MM.1S (cell line): ENCODE results near the gene PLXNA4.

ENCODE experiments used
- DNase-seq: peaks from one replicate; pipeline ENCODE4 v3.0.0-alpha.2; 2015
- H2AFZ ChIP-seq: fragments of 300-600 bp; sonication (generic); 2 replicates; pipeline ENCODE4 v1.6.0; 2016; ENCODE audit warnings: antibody characterized with exemption, low read length
- H3F3A ChIP-seq: fragments of 300-600 bp; sonication (generic); 2 replicates; pipeline ENCODE4 v1.6.1; 2016; ENCODE audit warnings: mild to moderate bottlenecking, antibody characterized with exemption, low read length, moderate library complexity, mixed read lengths; ENCODE audit not compliant: insufficient read depth
- H3K27ac ChIP-seq: fragments of 300-600 bp; sonication (generic); 2 replicates; pipeline ENCODE4 v1.5.1; 2016; ENCODE audit warnings: mild to moderate bottlenecking, low read length
- H3K27me3 ChIP-seq: fragments of 300-600 bp; sonication (generic); replicated peaks from 2 replicates; pipeline ENCODE4 v1.6.0; 2016; ENCODE audit warnings: low read length; ENCODE audit not compliant: insufficient read depth
- H3K36me3 ChIP-seq: fragments of 300-600 bp; sonication (generic); replicated peaks from 2 replicates; pipeline ENCODE4 v1.6.1; 2016; ENCODE audit warnings: mild to moderate bottlenecking, low read length, mixed read lengths; ENCODE audit not compliant: insufficient read depth
- H3K4me1 ChIP-seq: fragments of 300-600 bp; sonication (generic); 2 replicates; pipeline ENCODE4 v1.6.1; 2016; ENCODE audit warnings: low read length, mixed read lengths
- H3K4me2 ChIP-seq: fragments of 300-600 bp; sonication (generic); 2 replicates; pipeline ENCODE4 v1.6.0; 2016; ENCODE audit warnings: low read depth, low read length
- H3K4me3 ChIP-seq: fragments of 300-600 bp; sonication (generic); 2 replicates; pipeline ENCODE4 v1.5.1; 2016; ENCODE audit warnings: low read length, mixed read lengths
- H3K79me2 ChIP-seq: fragments of 300-600 bp; sonication (generic); 2 replicates; pipeline ENCODE4 v1.6.1; 2016; ENCODE audit warnings: mixed run types, low read length, mixed read lengths
- H3K9ac ChIP-seq: fragments of 300-600 bp; sonication (generic); 2 replicates; pipeline ENCODE4 v1.6.1; 2016; ENCODE audit warnings: low read length, mixed read lengths
- H3K9me2 ChIP-seq: fragments of 300-600 bp; sonication (generic); replicated peaks from 2 replicates; pipeline ENCODE4 v1.6.1; 2016; ENCODE audit warnings: mild to moderate bottlenecking, low read length, mixed read lengths; ENCODE audit not compliant: insufficient read depth
- H3K9me3 ChIP-seq: fragments of 300-600 bp; sonication (generic); replicated peaks from 2 replicates; pipeline ENCODE4 v1.6.1; 2016; ENCODE audit warnings: mild to moderate bottlenecking, low read length, mixed read lengths; ENCODE audit not compliant: insufficient read depth
- H4K20me1 ChIP-seq: fragments of 300-600 bp; sonication (generic); 2 replicates; pipeline ENCODE4 v1.6.1; 2016; ENCODE audit warnings: mild to moderate bottlenecking, low read length, moderate library complexity, mixed read lengths; ENCODE audit not compliant: insufficient read depth
- CTCF ChIP-seq: fragments of 300-600 bp; sonication (generic); IDR thresholded peaks from 2 replicates; pipeline ENCODE4 v1.5.1; 2016; ENCODE audit warnings: antibody characterized with exemption, low read length, mixed read lengths
- EZH2 ChIP-seq: fragments of 300-600 bp; sonication (generic); optimal IDR thresholded peaks from 2 replicates; pipeline ENCODE3; 2017; ENCODE audit warnings: low read depth, mild to moderate bottlenecking, antibody characterized with exemption, low read length, mixed read lengths
- EZH2phosphoT487 ChIP-seq: fragments of 300-600 bp; sonication (generic); IDR thresholded peaks from 2 replicates; pipeline ENCODE4 v1.6.1; 2018; ENCODE audit warnings: antibody characterized with exemption, low read length

The PLXNA4 gene

DNA sequence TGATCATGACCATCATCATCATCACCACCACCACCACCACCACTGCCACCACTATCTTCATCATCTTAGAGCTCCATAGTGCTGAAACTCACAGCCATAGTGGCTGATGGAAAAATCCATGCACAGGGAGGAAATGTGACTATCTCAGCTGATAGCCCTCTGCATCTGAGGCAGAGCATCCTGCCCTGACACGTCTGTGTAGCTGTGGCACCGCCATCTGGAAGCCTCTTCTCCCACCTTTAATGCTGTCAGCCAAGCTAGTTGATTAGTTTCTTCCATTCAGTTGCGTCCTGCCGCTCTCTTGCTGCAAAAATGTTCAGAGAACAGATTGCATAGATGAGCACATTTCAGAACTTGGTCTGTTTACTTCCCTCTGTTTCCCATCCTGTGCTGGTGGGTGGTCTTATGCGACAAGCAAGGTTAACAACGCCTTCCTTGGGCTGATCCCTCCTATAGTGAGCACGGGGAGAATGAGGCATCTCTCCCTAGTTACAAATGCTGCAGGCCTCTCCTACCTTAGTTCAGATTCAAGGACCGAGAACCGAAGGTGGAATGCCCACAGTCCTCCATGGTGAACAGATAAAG, 478.6 kb downstream of the PLXNA4 start:
- no peak overlapping the region for H2AFZ ChIP-seq
- DNase-seq, result no peak
- no peaks in the 10 kb centered on the region for H3K4me1 ChIP-seq
- no peaks in the 10 kb centered on the region for H3F3A ChIP-seq
- no peak overlapping the region for H3K9ac ChIP-seq
- H3K79me2 ChIP-seq, result no peaks in the 10 kb centered on the region
- no peaks in the 10 kb centered on the region for H3K9me2 ChIP-seq
- H3K4me3 ChIP-seq, result no peak overlapping the region
- no peak overlapping the region for H3K27ac ChIP-seq
- no peaks in the 10 kb centered on the region for H3K36me3 ChIP-seq
- H3K4me2 ChIP-seq, result no peak overlapping the region
- H3K27me3 ChIP-seq, result no peaks in the 10 kb centered on the region
- no peaks in the 10 kb centered on the region for H3K9me3 ChIP-seq
- no peak for TF ChIP-seq CTCF
- H4K20me1 ChIP-seq, result no peaks in the 10 kb centered on the region

- Histone ChIP-seq H3K4me1 (no peaks in the 10 kb centered on the region), H3K4me3 (no peak overlapping the region), H3K36me3 (no peaks in the 10 kb centered on the region), H3K27ac (no peak overlapping the region), H3K9me3 (no peaks in the 10 kb centered on the region), H3K9ac (no peak overlapping the region), H3K27me3 (no peaks in the 10 kb centered on the region), H3F3A (no peaks in the 10 kb centered on the region), H3K9me2 (no peaks in the 10 kb centered on the region), H2AFZ (no peak overlapping the region), H3K79me2 (no peaks in the 10 kb centered on the region), H4K20me1 (no peaks in the 10 kb centered on the region), H3K4me2 (no peak overlapping the region)
- no peak for DNase-seq
- TF ChIP-seq EZH2, result no peak
- TF ChIP-seq EZH2phosphoT487, result no peak
- TF ChIP-seq CTCF, result no peak
These were observed 481.0 kb downstream of the PLXNA4 start for GRCh38 chr7:132095111-132095765.

- no peaks in the 10 kb centered on the region for H3K9me2 ChIP-seq
- no peak overlapping the region for H3K4me3 ChIP-seq
- no peak overlapping the region for H3K9ac ChIP-seq
- no peak for DNase-seq
- no peaks in the 10 kb centered on the region for H3K27me3 ChIP-seq
- H3K79me2 ChIP-seq, result no peaks in the 10 kb centered on the region
- no peaks in the 10 kb centered on the region for H4K20me1 ChIP-seq
- H3K4me1 ChIP-seq, result no peaks in the 10 kb centered on the region
- H2AFZ ChIP-seq, result peak overlapping the region; percentile 17; the same call in 1 of the 2 replicates
- H3K27ac ChIP-seq, result no peak overlapping the region
- H3K4me2 ChIP-seq, result no peak overlapping the region
- H3K36me3 ChIP-seq, result no peaks in the 10 kb centered on the region
- no peaks in the 10 kb centered on the region for H3F3A ChIP-seq
- no peak for TF ChIP-seq EZH2
- no peak for TF ChIP-seq EZH2phosphoT487
- TF ChIP-seq CTCF, result no peak
- H3K9me3 ChIP-seq, result no peaks in the 10 kb centered on the region
These were observed 484.2 kb downstream of the PLXNA4 start for GRCh38 chr7:132092106-132092505.
